Sigmoid colon (tissue), 3 donors: Measurements from ENCODE around the gene BCL11B.

Experiments used
- POLR2A ChIP-seq, 2 donors: fragments of 450-650 bp; IDR thresholded peaks; one replicate each; pipeline ENCODE4 v1.6.1; 2016; ENCODE audit warnings: antibody characterized with exemption in 2 of 2, mild to moderate bottlenecking in 2 of 2, moderate library complexity in 2 of 2
- TF ChIP-seq, protein P1 (sequence below), 4 experiments: fragments of 450-650 bp in 3 of 4; fragments of 200-600 bp in 1 of 4; IDR thresholded peaks; one replicate each; pipeline ENCODE4 v1.5.1; 2016 to 2019; ENCODE audit warnings: antibody characterized with exemption in 4 of 4, mild to moderate bottlenecking in 3 of 4, moderate library complexity in 2 of 4

DNA sequence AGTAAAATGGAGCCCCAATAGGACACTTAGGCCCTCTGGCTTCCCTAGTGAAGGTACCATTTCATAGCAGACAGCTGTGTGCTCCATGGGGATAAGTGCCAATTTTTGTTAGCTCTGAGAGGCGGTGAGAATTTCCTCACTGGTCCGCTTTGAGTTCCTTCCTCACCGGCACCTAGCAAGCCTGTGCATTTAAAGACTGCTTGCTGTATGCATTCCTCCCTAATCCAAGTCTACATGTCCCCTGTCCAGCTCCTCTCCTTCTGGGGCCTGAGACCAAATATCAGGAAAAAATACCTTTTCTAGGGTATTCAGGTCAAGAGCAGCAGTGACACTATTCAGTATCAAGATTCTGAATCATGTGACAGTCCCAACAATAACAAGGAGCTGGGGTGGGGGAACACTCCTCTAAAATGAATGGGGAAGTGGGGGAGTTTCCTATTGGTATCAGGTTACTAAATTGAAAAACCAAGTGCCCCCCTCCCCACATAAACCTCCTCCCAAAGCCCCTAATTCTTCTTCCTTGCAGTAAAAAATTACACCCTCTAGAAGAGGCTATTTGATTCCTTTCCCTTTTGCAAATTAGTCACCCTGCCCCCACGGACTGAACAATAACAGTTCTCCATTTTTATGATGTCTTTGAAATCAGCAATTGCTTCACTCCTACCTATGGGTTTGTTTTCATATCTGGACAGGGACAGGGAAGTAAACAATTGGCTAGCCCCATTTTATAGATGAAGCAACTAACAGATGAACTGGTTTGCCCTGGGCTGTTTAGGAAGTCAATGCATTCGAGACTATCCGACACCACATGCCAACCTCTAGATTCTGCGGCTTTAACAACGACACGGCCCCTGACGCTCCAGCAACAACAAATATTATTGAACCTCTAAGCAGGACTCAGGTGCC lies 28.9 kb downstream of the BCL11B start:
- no peak for TF ChIP-seq POLR2A (IDR thresholded peaks at IDR 0.05)
- TF ChIP-seq, protein P1, sequence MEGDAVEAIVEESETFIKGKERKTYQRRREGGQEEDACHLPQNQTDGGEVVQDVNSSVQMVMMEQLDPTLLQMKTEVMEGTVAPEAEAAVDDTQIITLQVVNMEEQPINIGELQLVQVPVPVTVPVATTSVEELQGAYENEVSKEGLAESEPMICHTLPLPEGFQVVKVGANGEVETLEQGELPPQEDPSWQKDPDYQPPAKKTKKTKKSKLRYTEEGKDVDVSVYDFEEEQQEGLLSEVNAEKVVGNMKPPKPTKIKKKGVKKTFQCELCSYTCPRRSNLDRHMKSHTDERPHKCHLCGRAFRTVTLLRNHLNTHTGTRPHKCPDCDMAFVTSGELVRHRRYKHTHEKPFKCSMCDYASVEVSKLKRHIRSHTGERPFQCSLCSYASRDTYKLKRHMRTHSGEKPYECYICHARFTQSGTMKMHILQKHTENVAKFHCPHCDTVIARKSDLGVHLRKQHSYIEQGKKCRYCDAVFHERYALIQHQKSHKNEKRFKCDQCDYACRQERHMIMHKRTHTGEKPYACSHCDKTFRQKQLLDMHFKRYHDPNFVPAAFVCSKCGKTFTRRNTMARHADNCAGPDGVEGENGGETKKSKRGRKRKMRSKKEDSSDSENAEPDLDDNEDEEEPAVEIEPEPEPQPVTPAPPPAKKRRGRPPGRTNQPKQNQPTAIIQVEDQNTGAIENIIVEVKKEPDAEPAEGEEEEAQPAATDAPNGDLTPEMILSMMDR (IDR thresholded peaks at IDR 0.05), result no peak
